NB4 (cell line): ENCODE measurements around the gene KIAA1217.

Experiments
- MYC ChIP-seq: IDR thresholded peaks from 2 replicates; pipeline ENCODE4 v1.6.1; 2011; ENCODE audit warnings: low read depth, low read length
- POLR2A ChIP-seq: IDR thresholded peaks from 2 replicates; pipeline ENCODE4 v1.6.1; 2011; ENCODE audit warnings: mild to moderate bottlenecking; ENCODE audit not compliant: insufficient read length; ENCODE audit errors: extremely low read depth
- TF ChIP-seq, protein P1 (sequence below): IDR thresholded peaks from one replicate; pipeline ENCODE4 v1.5.1; 2012; ENCODE audit warnings: low read depth, low read length
- TF ChIP-seq, protein P2 (sequence below): IDR thresholded peaks from 2 replicates; pipeline ENCODE4 v1.6.1; 2011; ENCODE audit warnings: low read depth, low read length

DNA sequence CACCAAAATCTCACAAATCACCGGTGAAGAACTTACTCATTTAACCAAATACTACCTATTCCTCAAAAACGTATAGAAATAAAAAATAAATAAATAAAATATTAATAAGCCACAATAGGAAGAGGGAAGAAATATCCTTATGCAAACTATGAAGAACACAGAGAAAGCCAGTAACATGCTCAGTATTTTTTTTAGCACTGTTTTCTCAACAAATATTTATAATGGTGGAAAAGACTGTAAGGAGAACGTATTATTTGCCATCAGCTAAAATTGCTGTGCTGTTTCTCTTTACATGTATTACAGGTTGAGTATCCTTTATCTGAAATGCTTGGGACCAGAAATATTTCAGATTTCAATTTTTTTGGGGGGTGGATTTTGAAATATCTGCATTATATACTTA is 21.0 kb downstream of the KIAA1217 start:
- TF ChIP-seq, protein P1, sequence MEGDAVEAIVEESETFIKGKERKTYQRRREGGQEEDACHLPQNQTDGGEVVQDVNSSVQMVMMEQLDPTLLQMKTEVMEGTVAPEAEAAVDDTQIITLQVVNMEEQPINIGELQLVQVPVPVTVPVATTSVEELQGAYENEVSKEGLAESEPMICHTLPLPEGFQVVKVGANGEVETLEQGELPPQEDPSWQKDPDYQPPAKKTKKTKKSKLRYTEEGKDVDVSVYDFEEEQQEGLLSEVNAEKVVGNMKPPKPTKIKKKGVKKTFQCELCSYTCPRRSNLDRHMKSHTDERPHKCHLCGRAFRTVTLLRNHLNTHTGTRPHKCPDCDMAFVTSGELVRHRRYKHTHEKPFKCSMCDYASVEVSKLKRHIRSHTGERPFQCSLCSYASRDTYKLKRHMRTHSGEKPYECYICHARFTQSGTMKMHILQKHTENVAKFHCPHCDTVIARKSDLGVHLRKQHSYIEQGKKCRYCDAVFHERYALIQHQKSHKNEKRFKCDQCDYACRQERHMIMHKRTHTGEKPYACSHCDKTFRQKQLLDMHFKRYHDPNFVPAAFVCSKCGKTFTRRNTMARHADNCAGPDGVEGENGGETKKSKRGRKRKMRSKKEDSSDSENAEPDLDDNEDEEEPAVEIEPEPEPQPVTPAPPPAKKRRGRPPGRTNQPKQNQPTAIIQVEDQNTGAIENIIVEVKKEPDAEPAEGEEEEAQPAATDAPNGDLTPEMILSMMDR, result no peak
- TF ChIP-seq POLR2A, result no peak
- TF ChIP-seq, protein P2, sequence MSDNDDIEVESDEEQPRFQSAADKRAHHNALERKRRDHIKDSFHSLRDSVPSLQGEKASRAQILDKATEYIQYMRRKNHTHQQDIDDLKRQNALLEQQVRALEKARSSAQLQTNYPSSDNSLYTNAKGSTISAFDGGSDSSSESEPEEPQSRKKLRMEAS, result no peak
- TF ChIP-seq MYC, result no peak
